Measurements from ENCODE around the gene POLR2E. TPM values are rescaled to one million over a fixed set of nuclear protein-coding genes. Genes with fewer than 3 reads are reported as not detected.

The POLR2E gene
- total RNA-seq, 1 donor from 2014 or later = 181 TPM

DNA sequence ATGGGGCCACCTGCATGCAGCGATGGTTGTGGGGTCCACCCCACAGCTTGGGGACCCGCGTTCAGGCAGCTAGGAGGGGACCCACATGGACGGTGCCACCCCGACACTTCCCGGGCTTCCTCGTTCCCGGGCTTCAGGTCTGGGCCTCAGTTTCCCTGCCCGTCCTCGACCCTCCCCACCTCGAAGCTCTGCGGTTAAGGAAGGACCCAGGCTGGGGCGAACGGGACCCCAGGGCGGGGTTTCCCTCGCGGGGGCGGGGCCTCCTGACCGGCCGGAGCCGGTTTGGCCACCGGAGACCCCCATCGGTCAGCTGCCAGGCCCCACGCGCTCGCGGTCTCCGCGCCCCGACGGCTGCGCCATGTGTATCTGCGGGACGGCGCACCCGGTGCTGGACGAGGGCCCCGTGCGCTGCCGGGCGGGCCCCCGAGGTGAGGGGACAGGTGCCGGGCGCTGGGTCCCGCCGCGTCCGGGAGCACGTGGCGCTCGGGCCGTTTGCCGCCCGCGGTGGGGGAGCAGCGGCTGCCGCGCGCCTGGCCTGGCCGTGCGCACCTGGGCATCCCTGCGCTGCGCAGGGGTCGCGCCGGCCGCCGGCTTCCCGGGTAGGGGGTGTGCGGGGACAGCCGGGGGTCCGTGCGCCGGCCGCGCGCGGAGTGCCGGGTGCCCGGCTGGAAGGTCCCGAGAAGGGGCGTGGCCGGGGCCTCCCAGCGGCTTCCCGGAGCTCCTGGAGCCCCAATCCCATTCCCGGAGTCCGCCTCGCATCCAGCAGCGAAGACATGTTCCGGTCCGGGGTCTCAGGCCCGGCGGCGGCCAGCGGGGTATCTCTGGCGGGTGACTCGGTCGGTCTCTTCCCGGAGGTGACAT is 24.0 kb downstream of the POLR2E start:
- DNase-seq (ENCODE audit: extremely low spot score, unreplicated experiment) = no peak
- TF ChIP-seq, protein P1, sequence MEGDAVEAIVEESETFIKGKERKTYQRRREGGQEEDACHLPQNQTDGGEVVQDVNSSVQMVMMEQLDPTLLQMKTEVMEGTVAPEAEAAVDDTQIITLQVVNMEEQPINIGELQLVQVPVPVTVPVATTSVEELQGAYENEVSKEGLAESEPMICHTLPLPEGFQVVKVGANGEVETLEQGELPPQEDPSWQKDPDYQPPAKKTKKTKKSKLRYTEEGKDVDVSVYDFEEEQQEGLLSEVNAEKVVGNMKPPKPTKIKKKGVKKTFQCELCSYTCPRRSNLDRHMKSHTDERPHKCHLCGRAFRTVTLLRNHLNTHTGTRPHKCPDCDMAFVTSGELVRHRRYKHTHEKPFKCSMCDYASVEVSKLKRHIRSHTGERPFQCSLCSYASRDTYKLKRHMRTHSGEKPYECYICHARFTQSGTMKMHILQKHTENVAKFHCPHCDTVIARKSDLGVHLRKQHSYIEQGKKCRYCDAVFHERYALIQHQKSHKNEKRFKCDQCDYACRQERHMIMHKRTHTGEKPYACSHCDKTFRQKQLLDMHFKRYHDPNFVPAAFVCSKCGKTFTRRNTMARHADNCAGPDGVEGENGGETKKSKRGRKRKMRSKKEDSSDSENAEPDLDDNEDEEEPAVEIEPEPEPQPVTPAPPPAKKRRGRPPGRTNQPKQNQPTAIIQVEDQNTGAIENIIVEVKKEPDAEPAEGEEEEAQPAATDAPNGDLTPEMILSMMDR (conservative IDR thresholded peaks at IDR 0.05) = no peak
- no peaks in the 10 kb centered on the region for H3K9me3 Mint-ChIP-seq
- no peak overlapping the region for H3K27ac Mint-ChIP-seq
- peak overlapping the region; percentile 69 for H3K4me3 Mint-ChIP-seq
- H3K27me3 Mint-ChIP-seq = peaks cover 51% of the 10 kb centered on the region
- H3K4me1 Mint-ChIP-seq (ENCODE audit: unreplicated experiment) = peaks cover 5% of the 10 kb centered on the region
- H3K36me3 Mint-ChIP-seq = no peaks in the 10 kb centered on the region

DNA sequence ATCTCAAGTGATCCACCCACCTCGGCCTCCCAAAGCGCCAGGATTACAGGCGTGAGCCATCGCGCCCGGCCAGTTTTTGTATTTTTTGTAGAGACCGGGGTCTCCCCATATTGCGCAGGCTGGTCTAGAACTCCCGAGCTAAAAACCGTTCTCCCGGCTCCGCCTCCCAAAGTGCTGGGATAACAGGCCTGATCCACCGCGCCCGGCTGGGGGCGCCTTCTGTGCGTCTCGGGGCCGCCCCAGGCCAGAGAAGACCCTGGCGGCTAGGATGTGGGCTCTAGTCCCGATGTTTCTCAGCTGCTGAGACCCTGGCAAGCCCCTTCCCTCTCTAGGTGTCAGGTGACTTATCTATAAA is 24.6 kb downstream of the POLR2E start:
- Mint-ChIP-seq H3K4me3 (no peak overlapping the region), H3K27me3 (peaks cover 50% of the 10 kb centered on the region), H3K9me3 (no peaks in the 10 kb centered on the region), H3K4me1 (ENCODE audit: unreplicated experiment) (peaks cover 5% of the 10 kb centered on the region), H3K27ac (no peak overlapping the region), H3K36me3 (no peaks in the 10 kb centered on the region)
- TF ChIP-seq, protein P1 (conservative IDR thresholded peaks at IDR 0.05) = no peak
- DNase-seq (ENCODE audit: extremely low spot score, unreplicated experiment) = no peak

GRCh38 chr19:1069009-1069779 is 26.0 kb downstream of the POLR2E start:
- TF ChIP-seq, protein P1 (conservative IDR thresholded peaks at IDR 0.05) = no peak
- peak overlapping the region; percentile 59 for H3K4me3 Mint-ChIP-seq
- no peaks in the 10 kb centered on the region for H3K9me3 Mint-ChIP-seq
- no peak for DNase-seq (ENCODE audit: extremely low spot score, unreplicated experiment)
- peaks cover 5% of the 10 kb centered on the region for H3K4me1 Mint-ChIP-seq (ENCODE audit: unreplicated experiment)
- H3K27ac Mint-ChIP-seq = no peak overlapping the region
- peaks cover 60% of the 10 kb centered on the region for H3K27me3 Mint-ChIP-seq
- no peaks in the 10 kb centered on the region for H3K36me3 Mint-ChIP-seq

DNA sequence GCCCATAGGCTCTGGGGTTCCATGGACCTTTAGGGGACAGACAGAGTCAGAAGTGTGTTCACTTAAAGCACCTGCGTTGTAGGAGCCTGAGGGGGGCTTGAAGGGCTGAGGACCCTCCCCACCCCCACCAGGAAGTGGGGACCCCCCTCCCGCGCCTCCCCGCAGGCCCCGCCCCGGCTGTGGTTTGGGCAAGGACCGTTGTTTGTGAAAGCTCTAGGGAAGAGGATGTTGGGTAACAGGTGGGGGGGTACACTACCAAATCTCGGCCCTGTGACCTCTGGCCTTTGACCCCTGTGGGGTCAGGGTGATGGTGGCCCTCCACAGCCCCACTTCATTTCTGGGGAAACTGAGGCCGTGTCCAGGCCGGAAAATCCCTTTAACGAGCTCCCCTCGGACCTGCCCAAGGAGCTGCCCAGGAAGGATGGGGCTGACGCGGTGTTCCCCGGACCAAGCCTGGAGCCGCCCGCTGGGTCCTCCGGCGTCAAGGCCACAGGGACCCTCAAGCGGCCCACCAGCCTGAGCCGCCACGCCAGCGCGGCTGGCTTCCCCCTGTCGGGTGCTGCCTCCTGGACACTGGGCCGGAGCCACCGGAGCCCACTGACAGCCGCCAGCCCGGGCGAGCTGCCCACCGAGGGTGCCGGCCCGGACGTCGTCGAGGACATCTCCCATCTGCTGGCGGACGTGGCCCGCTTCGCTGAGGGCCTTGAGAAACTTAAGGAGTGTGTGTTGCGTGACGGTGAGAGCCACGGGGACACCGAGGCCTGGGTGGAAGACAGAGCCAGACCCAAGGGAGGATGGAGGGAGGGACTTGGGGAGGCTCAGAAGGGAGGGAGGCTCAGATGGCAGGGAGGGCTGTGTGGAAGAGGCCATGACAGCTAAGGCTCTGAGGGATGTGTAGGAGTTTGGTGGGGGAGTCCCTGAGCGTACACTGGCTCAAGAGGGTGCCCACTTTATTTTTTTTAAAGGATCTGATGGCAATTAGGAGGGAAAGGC is 26.9 kb downstream of the POLR2E start:
- H3K9me3 Mint-ChIP-seq = no peaks in the 10 kb centered on the region
- H3K27ac Mint-ChIP-seq = no peak overlapping the region
- H3K4me3 Mint-ChIP-seq = peak overlapping the region; percentile 59
- DNase-seq (ENCODE audit: extremely low spot score, unreplicated experiment) = no peak
- TF ChIP-seq, protein P1 (conservative IDR thresholded peaks at IDR 0.05) = no peak
- H3K36me3 Mint-ChIP-seq = no peaks in the 10 kb centered on the region
- peaks cover 62% of the 10 kb centered on the region for H3K27me3 Mint-ChIP-seq
- H3K4me1 Mint-ChIP-seq (ENCODE audit: unreplicated experiment) = peaks cover 5% of the 10 kb centered on the region

GRCh38 chr19:1067341-1067957 is 27.7 kb downstream of the POLR2E start:
- H3K27me3 Mint-ChIP-seq = peaks cover 53% of the 10 kb centered on the region
- DNase-seq (ENCODE audit: extremely low spot score, unreplicated experiment) = no peak
- peak overlapping the region; percentile 59 for H3K4me3 Mint-ChIP-seq
- H3K9me3 Mint-ChIP-seq = no peaks in the 10 kb centered on the region
- peaks cover 5% of the 10 kb centered on the region for H3K4me1 Mint-ChIP-seq (ENCODE audit: unreplicated experiment)
- TF ChIP-seq, protein P1 (conservative IDR thresholded peaks at IDR 0.05) = no peak
- H3K27ac Mint-ChIP-seq = no peak overlapping the region
- no peaks in the 10 kb centered on the region for H3K36me3 Mint-ChIP-seq

Measured in type B pancreatic cell (in vitro differentiated cells).